Superior temporal gyrus (tissue), 1 donor: ENCODE data around the gene AMBRA1.

Source experiments
- DNase-seq: peaks from one replicate; pipeline ENCODE4 v3.0.0-alpha.2; 2016; ENCODE audit errors: extremely low spot score

The AMBRA1 gene

GRCh38 chr11:46475051-46475925 is 118.5 kb downstream of the AMBRA1 start:
- DNase-seq: no peak

- DNase-seq: no peak
Measured at GRCh38 chr11:46472662-46472994, 121.2 kb downstream of the AMBRA1 start.

DNA sequence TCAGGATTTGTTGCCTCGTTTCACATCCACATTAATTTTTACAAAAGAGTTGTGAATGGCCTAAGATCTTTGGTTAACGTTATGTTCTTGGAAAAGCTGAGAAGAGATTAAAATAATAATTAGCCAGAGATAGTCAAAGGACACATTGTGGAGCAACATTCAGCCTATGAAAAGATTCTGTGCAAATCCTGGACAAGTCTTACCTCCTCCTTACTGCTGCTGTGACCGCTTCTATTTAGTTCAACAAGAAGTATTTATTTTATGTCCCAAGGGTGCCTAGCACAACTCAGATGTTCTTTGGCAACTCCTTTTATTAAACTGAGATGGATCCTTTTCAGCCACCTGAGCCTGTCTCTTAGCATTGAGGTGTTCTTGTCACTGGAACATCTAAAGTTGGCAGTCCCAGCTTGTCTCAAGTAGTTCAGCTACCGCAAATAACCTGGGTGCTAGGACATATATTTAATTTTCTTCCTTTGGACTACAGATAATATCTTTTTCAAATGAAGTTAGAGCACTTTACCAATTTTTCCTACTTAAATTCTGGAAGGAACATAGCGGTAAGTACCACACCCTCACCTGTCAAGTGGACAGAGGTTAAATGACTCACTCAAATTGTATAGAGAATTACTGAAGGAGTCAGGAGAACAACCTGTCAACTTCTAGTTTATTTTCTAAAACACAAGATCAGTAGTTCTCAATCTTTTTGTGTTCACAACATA is 121.7 kb downstream of the AMBRA1 start:
- no peak for DNase-seq

- DNase-seq: no peak
Measured at GRCh38 chr11:46469926-46470325, 123.9 kb downstream of the AMBRA1 start.

DNA sequence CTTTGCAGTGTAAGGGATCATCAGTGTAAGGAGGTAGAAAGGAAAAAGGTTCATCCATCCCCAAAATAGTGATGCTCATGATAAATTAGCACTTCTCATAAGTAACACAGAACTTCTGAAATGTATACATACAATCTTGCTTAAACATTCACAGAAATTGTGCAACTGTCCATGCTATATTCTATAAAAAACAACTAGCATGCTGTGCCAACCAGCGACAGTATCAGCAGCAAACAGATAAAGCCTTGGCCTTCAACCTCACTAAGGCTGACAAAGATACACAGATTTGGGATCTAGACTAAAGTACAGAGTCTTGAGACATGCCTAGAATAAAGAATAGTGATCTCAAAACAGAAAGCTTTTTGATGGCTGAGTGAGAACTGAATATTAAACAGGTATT is 128.1 kb downstream of the AMBRA1 start:
- no peak for DNase-seq

- DNase-seq: no peak
Measured at GRCh38 chr11:46463701-46464421, 130.0 kb downstream of the AMBRA1 start.

DNA sequence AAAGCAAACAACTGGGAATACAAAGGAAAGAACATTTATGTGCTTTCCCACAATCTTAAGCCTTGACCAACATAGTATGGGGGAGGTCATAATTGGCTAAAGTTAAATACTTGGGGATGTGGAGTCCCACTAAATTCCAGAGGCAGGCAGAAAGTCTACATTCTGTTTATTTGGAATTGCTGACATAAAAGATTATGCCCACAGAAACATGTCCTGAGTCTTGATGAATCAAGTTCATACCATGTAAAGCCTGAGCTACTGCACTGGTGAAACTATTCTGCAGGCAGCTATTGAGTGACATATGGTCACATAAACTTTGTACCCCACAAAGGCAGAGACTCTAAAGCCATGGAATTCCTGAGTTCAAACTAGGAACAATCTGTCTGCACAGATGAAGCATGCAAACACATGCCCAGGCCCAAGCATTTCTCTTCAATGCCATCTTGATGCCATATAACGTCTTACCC is 132.3 kb downstream of the AMBRA1 start:
- DNase-seq: no peak

- DNase-seq: no peak
Measured at GRCh38 chr11:46458491-46458890, 135.3 kb downstream of the AMBRA1 start.

- DNase-seq: no peak
Measured at GRCh38 chr11:46457659-46458424, 136.0 kb downstream of the AMBRA1 start.

DNA sequence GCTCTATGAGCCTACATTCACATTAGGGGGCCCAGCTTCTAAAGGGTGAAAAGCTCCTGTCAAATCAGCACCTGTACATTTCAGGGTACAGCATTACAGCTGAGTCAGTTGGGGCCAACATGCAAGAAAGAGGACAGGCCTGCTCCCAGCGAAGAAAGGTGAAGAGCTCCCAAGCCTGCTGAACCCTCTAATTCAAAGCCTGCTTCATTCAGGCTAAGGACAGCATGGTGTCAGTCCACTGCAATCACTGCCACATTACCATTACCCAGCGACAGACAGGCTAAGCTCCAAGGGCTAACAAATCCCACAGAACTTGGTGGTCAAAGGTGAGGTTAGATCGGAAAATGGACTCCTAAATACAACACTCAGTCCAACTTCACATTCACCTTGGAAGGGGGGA is 136.8 kb downstream of the AMBRA1 start:
- no peak for DNase-seq

- no peak for DNase-seq
Measured at GRCh38 chr11:46456269-46457001, 137.4 kb downstream of the AMBRA1 start.

DNA sequence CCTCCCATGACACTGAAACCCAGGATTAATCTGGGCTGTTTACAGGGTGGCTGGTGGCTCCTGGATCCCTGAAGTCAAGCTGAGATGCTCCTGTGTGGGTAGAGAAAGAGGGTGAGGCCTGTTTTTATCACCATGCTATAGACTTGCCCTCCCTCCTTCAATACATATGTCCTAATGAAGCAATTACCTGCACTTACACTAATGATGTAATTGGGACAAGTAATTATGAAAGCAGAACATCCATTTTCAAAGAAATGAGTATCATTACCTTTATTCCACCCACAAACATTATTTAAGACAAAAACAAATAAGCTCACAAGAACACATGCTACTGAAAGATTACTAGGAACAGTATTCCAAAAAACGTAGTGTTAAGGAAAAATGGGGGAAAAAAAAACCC is 138.0 kb downstream of the AMBRA1 start:
- no peak for DNase-seq

DNA sequence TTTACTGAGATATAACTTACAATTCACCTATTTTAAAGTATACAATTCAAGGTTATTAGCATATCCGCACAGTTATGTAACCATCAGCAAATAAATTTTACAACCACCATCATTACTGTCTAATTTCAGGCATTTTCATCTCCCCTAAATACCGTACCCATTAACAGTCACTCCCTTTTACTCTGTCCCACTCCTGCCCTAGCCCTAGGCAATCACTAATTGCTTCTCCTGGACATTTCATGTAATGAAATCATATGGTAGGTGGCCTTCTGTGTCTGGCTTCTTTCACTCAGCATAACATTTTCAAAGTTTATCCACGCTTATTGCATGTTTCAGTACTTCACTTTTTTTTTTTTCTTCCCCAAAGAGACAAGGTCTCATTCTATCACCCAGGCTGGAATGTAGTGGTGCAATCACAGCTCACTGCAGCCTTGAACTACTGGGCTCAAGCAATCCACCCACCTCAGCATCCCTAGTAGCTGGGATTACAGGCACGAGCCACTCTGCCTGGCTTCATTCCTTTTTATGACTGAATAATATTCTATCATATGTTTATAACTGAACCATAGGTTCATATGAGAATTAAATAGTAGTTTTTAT is 140.8 kb downstream of the AMBRA1 start:
- DNase-seq: no peak

DNA sequence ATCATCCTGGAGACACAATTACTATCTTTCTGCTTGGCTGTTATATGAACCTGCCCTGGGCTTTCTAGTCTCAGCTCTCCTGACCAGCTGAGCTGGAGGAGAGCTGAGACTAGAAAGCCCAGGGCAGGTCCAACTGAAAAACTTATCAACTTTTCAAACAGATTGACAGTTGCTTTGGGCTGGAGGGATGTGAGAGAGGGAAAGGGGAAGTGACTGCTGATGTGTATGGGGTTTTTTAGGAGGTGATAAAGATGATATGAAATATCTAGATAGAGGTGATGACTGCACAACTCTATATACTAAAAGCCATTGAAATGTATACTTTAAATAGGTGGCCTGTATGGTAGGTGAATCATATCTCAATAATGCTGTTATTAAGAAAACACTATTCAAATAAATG is 142.1 kb downstream of the AMBRA1 start:
- DNase-seq: no peak

- no peak for DNase-seq
Measured at GRCh38 chr11:46450846-46451477, 142.9 kb downstream of the AMBRA1 start.

- no peak for DNase-seq
Measured at GRCh38 chr11:46447544-46447943, 146.3 kb downstream of the AMBRA1 start.

DNA sequence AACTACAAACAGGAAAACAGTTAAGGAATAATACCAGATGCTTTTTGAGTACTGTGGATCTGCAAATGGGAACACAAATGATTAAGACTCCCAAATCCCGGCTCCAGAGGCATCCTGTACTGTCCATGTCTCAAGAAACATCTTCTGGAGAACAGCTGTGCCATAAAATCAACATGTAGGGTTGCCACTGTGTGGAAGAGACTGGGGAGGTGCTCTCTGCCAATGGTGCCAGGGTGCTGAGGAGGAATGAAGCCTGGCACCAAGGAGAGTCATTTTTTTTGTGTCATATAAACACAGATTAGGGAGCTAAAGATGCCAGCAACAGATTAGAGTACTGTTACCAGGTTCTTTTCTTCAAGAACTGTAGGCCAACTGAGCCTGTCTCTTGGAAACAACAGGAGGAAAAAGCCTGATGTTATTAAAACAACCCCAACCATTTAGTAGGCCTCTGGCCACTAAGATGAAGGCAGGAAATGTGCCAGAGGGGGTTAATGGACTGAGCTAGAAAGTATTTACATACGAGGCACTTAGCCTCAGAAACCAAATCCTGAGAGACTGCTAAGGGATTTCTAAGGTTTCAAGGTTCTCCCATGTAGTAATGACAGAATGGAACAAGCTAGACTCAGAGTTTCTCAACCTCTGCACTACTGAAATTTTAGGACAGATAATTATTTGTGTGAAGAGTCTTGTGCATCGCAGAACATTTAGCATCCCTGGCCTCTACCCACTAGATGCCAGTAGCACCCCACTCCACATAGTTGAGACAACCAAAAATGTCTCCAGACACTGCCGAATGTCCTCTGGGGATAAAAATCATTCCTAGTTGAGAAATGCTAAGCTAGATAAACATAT is 147.7 kb downstream of the AMBRA1 start:
- DNase-seq: no peak

- no peak for DNase-seq
Measured at GRCh38 chr11:46445192-46445919, 148.5 kb downstream of the AMBRA1 start.
